ENCODE measurements around the gene SLC5A1.

- TF ChIP-seq CREB1 (IDR thresholded peaks at IDR 0.05; ENCODE audit: low read depth) (no peak), YY1 (IDR thresholded peaks at IDR 0.05; ENCODE audit: low read depth) (no peak), EP300 (IDR thresholded peaks at IDR 0.05; ENCODE audit: borderline replicate concordance) (no peak), ZBTB7A (IDR thresholded peaks at IDR 0.05; ENCODE audit: low read depth) (no peak)
Observed at GRCh38 chr22:32031466-32031865, 11.6 kb upstream of the SLC5A1 start.

Measured in Ishikawa (cell line).